GM19043 (cell line): Measurements from ENCODE around the gene MATCAP1.

ENCODE experiments used
- ATAC-seq: cut with Tn5 transposase; IDR thresholded peaks from one replicate; pipeline ENCODE4 v1.9.1; 2021; ENCODE audit warnings: low read depth; ENCODE audit not compliant: unreplicated experiment

MATCAP1 gene

DNA sequence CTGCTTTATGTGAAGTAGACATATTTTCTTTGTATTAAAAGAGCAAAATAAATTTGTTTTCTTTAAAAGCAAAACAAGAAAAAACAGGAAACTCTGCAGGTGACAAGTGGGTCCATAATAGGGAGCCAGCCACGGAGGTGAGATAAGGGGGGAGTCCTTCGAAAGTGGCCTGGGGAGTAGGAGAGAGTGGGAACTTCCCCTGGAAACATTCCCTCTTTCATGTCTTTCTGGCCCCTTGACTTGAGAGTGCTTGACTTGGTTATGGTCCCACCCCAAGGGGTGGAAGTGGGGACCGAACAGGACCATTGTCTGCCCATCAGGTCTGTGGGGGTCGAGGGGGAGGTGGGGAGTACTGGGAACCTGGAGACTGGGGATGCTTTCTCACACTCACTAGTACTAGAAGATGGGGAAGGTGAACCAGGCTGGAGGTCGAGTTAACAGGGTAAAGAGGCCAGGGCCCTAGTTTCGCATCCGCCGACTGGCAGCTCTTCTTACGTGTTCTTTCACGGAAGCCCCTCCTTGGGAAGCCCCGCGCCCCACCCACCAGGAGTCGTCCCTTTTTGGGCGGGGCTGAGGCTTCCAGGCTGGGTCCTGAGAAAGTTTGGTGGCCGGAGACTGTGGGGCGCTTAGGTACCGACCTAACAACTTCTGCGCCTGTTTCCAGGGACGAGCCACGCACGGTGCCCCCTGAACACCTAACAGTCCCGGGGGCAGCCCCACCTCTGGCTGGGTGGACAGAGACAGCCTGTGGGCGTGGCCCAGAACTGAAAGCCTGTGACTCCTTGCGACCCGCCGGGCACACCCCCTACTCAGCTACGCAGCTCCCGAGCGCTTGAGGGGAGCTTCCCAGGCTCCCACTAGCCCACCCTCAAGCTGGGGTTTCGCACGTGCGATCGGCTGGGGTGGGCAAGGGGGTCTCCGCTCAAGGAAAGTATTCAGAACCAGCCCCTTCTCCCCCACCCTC is 24.8 kb downstream of the MATCAP1 start:
- peak; percentile 22 for ATAC-seq

DNA sequence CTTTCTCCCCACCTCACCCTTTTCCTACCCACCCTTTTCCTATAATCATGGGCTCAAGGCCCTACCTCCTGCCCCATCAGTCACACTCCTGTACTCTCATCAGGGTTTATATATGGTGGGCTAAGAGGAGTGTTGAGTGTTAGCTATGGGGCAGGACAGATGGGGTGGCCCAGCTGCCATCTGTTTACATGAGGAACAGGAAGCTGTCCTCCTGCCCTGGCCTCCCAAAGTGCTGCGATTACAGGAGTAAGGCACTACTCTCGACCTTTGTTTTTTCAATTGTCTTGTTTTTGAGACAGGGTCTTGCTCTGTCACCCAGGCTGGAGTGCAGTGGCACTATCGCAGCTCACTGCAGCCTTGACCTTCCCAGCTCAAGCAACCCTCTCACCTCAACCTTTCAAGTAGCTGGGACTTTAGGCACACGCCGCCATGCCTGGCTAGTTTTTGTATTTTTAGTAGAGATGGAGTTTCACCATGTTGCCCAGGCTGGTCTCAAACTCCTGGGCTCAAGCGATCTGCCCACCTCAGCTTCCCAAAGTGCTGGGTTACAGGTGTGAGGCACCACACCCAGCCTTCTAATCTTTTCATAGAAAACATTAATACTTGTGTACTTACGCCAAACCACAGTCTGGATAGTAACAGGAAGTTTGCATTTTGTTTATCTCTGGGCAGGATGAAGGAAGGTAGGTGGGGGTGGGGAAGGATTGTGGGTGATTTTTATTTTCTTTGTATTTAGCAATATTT is 25.7 kb downstream of the MATCAP1 start:
- no peak for ATAC-seq

- ATAC-seq, result no peak
Observed at GRCh38 chr16:67157106-67157748, 26.5 kb downstream of the MATCAP1 start.

GRCh38 chr16:67156143-67156844 is 27.5 kb downstream of the MATCAP1 start:
- no peak for ATAC-seq

DNA sequence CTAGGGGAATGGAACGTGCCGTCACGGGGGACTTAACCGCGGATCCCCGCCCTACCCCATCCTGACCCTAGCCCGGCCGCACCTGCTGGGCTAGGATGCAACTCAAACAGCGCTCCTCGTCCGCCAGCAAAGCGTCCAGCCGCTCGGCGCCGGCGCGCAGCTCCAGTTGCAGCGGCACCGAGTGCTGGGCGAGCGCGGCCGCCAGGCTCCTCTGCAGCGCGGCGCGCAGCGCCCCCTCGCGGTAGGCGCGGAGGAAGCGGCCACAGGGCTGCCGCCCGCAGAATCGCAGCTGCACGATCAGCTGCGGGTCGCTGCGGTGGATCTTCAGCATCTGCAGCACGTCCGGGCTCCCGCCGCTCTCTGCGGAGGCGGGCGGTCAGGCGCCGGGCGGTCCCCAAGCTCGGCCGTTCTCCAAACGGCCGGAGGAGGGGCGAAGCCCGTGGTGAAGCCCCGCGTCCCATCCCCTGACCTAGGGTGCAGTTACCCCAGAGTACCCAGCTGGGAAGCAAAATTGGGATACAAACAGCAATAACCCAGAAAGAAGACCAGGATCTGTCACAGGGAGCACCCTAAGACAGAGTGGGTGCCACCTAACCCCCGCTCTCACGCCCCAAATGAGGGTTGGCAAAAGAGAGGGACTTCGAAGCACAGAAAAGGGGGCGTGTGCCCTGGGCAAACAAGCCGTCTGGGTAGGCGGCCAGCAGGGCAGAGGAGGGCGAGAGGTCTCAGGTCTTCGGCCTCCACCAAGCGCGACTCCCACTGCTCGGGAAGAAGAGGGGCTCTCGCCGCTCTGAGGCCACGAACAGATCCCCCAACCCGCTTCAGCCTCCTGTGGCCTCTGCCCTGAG is 28.2 kb downstream of the MATCAP1 start:
- no peak for ATAC-seq

DNA sequence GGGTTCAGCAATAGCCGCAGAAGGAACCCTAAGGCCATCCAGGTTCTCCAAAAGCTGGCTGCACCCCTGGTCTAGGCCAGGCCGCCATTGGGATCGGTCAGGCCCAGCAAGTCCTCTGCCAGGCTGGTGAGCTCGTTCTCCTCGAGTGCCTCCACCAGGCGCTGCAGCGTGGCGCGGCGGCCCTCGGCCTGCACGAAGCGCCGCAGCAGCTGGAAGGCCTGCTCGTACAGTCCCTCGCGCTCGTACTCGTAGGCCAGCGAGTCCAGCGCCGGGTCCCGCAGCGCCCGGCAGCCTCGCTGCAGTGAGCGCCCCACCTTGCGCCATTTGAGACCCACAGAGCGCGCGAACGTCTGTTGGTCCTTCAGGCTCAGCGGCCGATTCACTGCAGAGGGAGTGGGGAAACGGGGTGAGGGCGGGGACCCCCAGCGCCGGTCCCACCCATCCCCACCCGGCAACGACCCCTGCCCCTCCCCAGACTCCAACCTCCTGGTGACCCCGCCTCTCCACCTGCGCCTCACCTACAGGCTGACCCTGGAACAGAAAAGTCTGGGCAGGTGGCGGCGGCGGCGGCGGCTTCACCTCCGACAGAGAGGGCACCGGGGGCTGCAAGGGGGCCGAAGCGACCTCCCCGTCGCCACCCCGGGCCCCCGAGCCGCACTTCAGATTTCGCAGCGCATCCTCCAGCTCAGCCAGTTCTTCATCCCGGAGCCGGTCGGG is 29.0 kb downstream of the MATCAP1 start:
- no peak for ATAC-seq

- ATAC-seq, result no peak
Observed at GRCh38 chr16:67151431-67152097, 32.2 kb downstream of the MATCAP1 start.

GRCh38 chr16:67150833-67151396 is 32.8 kb downstream of the MATCAP1 start, which contains the start of gene B3GNT9:
B3GNT9 (minus strand) TSS chr16:67150998; CDS start chr16:67150485, 513 bp downstream.
- ATAC-seq, result no peak

GRCh38 chr16:67150047-67150832 is 33.5 kb downstream of the MATCAP1 start:
- ATAC-seq, result no peak

- no peak for ATAC-seq
Observed at GRCh38 chr16:67149276-67150046, 34.3 kb downstream of the MATCAP1 start.

- ATAC-seq, result no peak
Observed at GRCh38 chr16:67148656-67149275, 35.0 kb downstream of the MATCAP1 start.

GRCh38 chr16:67148221-67148620 is 35.5 kb downstream of the MATCAP1 start:
- ATAC-seq, result no peak

DNA sequence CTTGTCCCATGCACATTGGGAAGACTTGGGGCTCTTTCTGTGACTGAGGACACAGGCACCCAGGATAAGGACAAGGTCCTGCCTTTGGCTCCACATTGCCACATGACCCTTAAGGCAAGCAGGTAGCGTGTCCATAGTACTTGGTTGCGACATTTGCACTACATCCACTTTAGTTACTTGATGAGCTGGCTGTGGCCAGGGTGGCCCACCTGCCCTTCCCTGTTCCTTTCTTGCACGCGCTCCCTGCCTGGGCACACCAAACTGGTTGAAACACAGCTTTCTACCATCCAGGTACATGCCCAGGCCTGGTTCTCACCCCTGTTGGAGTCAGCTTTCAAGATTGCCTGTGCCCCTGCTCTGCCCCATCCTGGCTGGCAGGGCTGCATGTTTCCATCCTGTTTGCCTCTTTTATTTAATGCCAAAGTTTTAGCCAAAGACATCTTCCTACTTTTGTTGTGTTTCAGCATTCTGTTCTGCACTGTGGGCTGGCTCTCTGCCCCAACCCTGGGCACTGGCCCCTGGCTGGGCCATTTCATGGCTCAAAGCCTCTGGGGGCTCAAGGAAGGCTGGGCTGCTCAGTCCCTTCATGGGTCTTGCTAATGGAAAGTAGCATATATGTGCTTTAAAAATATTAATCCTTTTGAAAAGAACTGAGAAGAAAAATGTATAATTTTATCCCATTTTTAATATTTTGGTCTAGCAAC is 36.2 kb downstream of the MATCAP1 start:
- ATAC-seq, result no peak

GRCh38 chr16:67146523-67147357 is 37.0 kb downstream of the MATCAP1 start:
- no peak for ATAC-seq

DNA sequence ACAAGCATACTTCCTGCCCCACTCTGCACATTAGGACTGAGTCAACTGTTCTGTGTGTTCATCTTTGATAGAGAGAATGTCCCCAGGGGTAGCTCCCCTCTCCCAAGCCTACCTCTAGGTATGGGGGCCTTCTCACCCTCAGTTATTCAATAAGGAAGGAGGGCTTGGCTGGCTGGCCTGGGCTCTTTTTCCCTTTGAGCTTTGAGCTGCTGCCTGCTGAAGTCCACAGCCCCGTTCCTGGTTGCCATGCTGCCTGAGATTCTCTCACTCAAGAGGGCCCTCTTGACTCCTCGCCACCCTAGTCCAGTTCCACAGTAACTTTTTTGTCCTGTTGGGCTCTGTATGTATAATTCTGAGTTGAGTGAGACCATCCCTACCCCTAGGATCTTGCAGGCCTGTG is 38.0 kb downstream of the MATCAP1 start:
- no peak for ATAC-seq
